COLO668 (cell line): Measurements from ENCODE around the gene FSTL1.

Experiments
- DNase-seq: peaks from one replicate; lab custom pipeline; 2025; ENCODE audit not compliant: unreplicated experiment; lab: John Stamatoyannopoulos, UW

Gene FSTL1

DNA sequence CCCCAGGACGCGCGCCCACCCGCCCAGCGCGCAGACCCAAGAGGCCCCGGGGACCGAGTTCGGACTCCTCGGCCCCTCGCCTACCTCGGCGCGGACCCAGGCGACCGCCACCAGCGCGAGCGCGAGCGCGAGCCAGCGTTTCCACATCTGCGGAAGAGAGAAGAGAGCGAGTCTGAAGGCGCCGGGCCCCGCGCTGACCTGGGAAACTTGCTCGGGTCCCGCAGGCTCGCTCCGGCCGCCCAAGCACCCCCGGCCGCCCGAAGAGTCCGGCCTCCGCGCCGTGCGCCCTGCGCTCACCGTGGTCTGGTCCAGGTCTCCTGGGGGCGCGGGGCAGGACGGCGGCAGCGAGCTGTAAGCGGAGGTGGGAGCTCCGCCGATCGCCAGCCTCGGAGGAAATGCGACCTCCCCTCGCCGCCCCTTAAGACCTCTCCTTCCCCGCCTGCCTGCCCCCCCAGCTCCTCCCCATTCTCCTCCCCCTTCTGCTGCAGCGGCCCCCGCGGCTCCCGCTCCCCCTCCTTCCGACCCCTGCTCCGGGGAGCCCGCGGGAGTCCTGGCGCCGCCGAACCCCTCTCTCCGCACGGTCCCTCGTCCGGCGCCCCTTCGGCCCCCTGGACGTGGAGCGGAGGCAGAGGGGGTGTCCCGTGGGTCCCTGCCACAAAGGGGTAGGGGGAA is at the start of gene FSTL1:
Gene FSTL1 (minus strand): TSS at position 393 of the 672 bp plus-strand sequence. CDS start 246 bp downstream, at position 147.
- peak; percentile 32 for DNase-seq

- no peak for DNase-seq
Observed at GRCh38 chr3:120498556-120499346, 48.0 kb upstream of the FSTL1 start.

GRCh38 chr3:120497818-120498217 is 47.0 kb upstream of the FSTL1 start:
- no peak for DNase-seq

GRCh38 chr3:120497336-120497735 is 46.5 kb upstream of the FSTL1 start:
- no peak for DNase-seq

DNA sequence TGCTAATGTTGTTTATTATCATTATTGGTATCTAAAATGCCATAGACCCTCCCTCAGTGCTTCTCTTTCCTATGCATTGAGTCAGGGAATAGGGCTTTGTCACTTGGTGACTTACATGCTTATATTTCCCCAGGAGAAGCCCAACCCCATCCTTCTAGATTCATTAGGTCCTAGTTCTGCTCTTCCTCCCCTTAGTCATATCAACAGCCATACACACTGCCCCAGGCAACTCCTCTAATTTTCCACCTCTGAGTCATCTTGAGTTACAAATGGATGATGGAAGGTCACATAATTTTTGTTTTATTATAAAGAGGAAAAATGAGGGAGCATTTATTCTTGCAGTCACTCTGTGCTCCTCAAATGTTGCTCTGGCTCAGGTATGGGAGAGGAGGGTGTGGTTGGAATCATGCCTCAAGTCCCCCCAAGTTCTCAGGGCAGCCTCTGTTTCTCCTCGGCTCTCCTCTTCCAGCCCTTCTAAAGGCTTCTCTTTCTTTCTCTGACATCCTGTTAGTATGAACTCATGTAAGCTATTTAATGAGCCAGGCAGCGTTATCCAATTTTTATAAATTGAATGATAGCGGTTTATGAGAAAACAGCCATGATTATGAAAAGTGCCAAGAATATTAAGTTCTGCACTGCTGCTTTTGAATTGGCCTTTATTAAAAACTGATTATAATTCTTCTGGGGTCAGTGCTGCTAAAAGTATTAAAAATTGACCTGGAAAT is 45.6 kb upstream of the FSTL1 start:
- DNase-seq: no peak

DNA sequence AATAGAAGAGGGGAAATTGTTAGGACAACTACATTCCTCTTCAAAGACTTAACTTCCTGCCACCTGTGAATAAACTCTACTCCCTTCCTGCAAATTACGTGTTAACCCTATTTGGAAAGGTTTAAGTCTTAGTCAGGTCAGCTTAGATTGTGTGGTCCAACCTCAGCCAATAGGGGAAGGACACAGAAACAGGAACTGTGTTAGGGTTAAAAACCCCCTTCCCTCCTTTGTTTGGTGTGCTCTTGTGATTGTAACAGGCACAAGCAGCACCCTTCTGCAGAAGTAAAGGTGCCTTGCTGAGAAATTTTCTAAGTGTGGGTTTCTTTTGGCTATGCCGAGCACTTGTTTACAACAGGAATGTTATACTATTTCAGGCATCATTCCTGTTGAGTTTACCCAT is 45.0 kb upstream of the FSTL1 start:
- DNase-seq: no peak

- DNase-seq: no peak
Observed at GRCh38 chr3:120492103-120492502, 41.3 kb upstream of the FSTL1 start.

DNA sequence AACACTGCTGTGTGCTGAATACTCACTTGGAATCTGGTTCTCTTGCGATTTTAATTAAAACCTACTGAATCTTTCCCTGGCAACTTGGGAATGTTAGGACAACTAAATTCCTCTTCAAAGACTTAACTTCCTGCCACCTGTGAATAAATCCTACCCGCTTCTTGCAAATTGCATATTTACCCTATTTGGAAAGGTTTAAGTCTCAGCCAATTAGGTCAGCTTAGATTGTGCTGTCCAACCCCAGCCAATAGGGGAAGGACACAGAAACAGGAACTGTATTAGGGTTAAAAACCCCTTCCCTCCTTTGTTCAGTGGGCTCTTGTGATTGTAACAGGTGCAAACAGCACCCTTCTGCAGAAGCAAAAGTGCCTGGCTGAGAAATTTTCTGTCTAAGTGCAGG is 38.6 kb upstream of the FSTL1 start:
- no peak for DNase-seq

DNA sequence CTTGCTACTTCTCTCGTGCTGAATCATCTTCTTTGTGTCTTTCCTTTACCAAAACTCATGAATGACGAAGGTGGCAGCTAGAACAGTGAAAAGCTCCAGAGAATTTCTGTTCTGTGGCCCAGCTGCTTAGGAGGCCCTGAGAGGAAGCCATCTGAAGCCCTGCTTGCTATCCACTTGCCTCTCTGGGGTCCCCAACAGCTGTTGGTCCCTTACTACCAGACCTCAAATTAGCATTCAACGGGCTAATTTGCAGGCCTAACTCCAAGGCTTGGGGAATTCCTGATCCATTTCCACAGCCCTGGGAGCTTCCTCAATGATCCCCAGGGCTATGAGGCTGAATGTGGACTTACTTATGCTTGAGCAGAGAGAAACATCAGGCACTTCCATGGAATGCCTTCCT is 37.5 kb upstream of the FSTL1 start:
- DNase-seq: no peak

DNA sequence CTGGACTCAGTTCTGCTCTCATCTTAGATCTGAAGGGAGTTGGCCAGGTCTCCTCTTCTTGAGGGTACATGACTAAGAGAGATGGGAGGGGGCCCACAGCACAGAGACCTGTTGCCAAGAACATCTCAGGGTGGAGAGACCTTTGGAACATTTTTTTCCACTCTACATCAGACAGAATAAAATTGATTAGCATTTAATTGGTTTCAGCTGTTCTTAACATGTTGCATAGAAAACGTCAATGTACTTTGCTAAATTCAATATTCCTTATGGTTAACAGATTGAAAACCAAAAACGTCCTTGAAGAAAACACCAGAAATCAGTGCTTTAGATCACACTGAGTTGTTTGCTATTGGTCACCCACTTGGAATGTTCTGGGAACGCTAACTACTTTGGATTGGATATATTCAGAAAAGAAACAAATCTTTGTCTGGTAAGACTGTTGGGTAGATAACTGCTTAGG is 36.4 kb upstream of the FSTL1 start:
- no peak for DNase-seq

DNA sequence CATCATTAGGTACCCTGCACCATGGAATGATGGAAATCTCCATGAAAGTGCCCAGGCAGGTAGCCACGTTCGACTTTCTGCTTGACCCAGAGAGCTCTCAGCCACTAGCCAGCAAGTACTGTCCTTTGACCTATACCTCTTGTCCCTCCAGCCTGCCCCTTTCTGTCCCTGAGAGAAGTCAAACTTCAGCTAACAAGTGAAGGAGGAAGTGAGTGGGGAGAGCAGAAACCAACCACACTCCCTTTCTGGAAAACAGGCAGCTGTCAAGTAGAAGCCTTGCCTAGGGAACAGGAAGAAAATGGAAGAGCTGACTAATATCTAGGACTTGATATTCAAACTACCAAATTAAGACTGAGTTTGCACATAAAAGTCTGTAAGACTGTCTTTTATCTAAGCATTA is 30.3 kb upstream of the FSTL1 start:
- DNase-seq: no peak

DNA sequence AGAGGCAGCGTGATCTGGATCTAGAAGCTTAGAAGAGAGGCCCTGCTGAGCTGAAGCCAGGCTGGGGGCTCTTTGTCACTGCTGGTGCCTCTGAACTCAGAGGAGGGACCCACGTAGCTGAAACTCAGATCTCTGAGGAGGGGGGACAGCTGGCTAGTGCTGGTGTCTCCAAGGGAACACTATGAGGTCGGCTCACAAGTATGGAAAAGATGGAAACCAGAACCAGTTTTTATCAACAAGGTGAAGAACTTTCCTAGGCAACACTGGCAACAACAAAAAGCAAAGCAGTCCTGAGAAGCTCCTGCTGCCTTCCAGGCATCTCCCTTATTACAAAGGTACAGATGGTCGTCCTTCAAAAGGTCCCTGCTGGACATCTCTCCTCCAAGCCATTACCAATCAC is 27.0 kb upstream of the FSTL1 start:
- DNase-seq: no peak

- no peak for DNase-seq
Observed at GRCh38 chr3:120475722-120476377, 25.1 kb upstream of the FSTL1 start.

DNA sequence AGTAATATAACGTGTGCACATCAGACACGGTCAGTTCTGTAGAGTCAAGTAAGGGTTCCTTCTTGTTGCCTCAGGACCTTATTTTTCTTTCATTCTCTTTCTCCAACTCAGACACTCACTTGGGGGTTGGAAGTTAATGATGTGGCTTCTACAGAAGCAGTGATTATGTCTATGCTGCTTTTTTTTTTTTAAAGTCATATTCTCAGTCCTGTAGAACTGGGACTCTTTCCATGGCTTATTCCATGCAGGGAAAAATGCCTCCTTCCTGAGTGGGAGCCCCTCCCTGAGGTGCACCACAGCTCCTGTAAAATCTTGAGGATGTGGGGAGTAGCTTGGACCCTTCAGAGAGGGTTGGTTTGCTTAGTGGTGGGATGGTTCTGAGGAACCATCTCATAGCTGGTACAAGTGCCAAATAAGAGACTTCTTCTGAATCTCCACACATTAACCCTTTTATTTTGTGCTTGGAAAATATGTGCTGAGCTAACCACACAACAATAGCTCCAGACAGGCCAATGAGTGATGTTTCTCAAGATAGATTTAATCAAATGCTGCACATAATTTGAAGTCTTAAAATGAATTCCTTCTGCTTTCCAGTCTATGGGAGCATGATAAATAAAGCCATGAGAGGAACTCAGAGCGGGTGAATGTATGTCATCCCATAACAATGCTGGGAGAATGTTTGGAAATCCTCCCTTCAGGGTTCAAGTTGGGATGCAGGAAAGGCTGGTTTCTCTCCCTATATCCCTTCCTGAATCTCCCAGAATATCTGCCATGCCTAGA is 23.3 kb upstream of the FSTL1 start:
- DNase-seq: no peak

GRCh38 chr3:120473389-120473788 is 22.6 kb upstream of the FSTL1 start:
- no peak for DNase-seq

GRCh38 chr3:120472121-120472844 is 21.5 kb upstream of the FSTL1 start:
- no peak for DNase-seq

GRCh38 chr3:120471643-120472042 is 20.9 kb upstream of the FSTL1 start:
- no peak for DNase-seq

DNA sequence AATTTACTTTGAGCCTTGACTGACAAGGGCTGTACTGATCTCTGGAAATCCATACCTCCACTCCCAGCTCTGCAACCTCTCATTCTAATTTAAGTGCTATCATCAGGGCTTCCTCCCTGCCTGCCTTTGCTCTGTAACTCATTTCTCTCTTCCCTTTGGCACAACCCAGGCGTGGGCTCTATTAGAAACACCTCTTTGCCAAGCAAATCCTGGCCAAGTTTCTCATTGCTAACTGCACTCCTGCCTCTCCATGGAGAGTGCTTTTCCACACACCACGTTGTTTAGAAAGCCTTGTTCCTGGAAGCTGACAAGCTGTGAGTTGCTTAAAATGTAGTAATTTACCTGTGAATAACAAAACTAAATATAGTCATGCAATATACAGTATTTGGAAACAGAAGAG is 20.1 kb upstream of the FSTL1 start:
- DNase-seq: no peak

GRCh38 chr3:120469882-120470301 is 19.1 kb upstream of the FSTL1 start:
- DNase-seq: no peak

GRCh38 chr3:120469440-120469839 is 18.6 kb upstream of the FSTL1 start:
- DNase-seq: no peak
